Osteoblast (primary cell): ENCODE results near the gene YY1. TPM values are rescaled to one million over a fixed set of nuclear protein-coding genes. Genes with fewer than 3 reads are reported as not detected.

ENCODE experiments used
- DNase-seq: peaks from one replicate; pipeline ENCODE4 v3.0.0; 2011; ENCODE audit warnings: low spot score, mixed read lengths; ENCODE audit not compliant: insufficient read length; ENCODE audit errors: missing footprints
- H2AFZ ChIP-seq: 2 replicates; pipeline ENCODE4 v1.6.0; 2011; ENCODE audit warnings: mild to moderate bottlenecking, low read length
- H3K27ac ChIP-seq: 2 replicates; pipeline ENCODE4 v1.5.1; 2011; ENCODE audit warnings: mild to moderate bottlenecking, low read depth, low read length, moderate library complexity
- H3K27me3 ChIP-seq: 2 replicates; pipeline ENCODE4 v1.6.0; 2012; ENCODE audit warnings: mild to moderate bottlenecking, control low read depth, inconsistent platforms, low read length, moderate library complexity; ENCODE audit not compliant: insufficient read depth
- H3K36me3 ChIP-seq: 2 replicates; pipeline ENCODE4 v1.5.1; 2011; ENCODE audit warnings: mild to moderate bottlenecking, low read length, control low read depth, moderate library complexity; ENCODE audit not compliant: insufficient read depth
- H3K4me1 ChIP-seq: 2 replicates; pipeline ENCODE4 v1.5.1; 2011; ENCODE audit warnings: mild to moderate bottlenecking, low read length, control low read depth, moderate library complexity; ENCODE audit not compliant: insufficient read depth
- H3K4me2 ChIP-seq: 2 replicates; pipeline ENCODE4 v1.6.0; 2011; ENCODE audit warnings: mild to moderate bottlenecking, low read length; ENCODE audit not compliant: insufficient read depth
- H3K4me3 ChIP-seq: fragments of 200-600 bp; sonication (generic); 3 replicates; pipeline ENCODE4 v1.5.1; 2012; ENCODE audit warnings: mild to moderate bottlenecking, low read length, inconsistent platforms; ENCODE audit not compliant: insufficient read depth
- H3K79me2 ChIP-seq: 2 replicates; pipeline ENCODE4 v1.6.0; 2012; ENCODE audit warnings: mild to moderate bottlenecking, low read length, control low read depth, inconsistent platforms; ENCODE audit not compliant: insufficient read depth
- H3K9me3 ChIP-seq: 2 replicates; pipeline ENCODE4 v1.5.1; 2011; ENCODE audit warnings: low read depth, low read length, control low read depth
- H4K20me1 ChIP-seq: 2 replicates; pipeline ENCODE4 v1.6.0; 2012; ENCODE audit warnings: mild to moderate bottlenecking, low read length, control low read depth; ENCODE audit not compliant: insufficient read depth
- CTCF ChIP-seq: IDR thresholded peaks from 2 replicates; pipeline ENCODE4 v1.5.1; 2011; ENCODE audit warnings: mild to moderate bottlenecking, low read depth, low read length, moderate library complexity; ENCODE audit errors: extremely low read depth
- total RNA-seq: library from RNA; depleted of rRNA; stranded (reverse); fragments of >200 nt; gene quantifications from 2 replicates; pipeline ENCODE4 v1.2.3, GENCODE V29; 2012

The YY1 gene
- total RNA-seq, 1 donor, result 45.2 TPM

GRCh38 chr14:100241279-100241678 lies 2.3 kb downstream of the YY1 start:
- no peak for DNase-seq
- peaks cover 24% of the 10 kb centered on the region for H3K4me1 ChIP-seq
- no peaks in the 10 kb centered on the region for H3K36me3 ChIP-seq
- TF ChIP-seq CTCF, result no peak
- no peak overlapping the region for H2AFZ ChIP-seq
- peak overlapping the region; percentile 86 for H3K4me2 ChIP-seq
- peak overlapping the region; percentile 95 for H3K4me3 ChIP-seq
- H3K79me2 ChIP-seq, result peaks cover 82% of the 10 kb centered on the region
- peaks cover 54% of the 10 kb centered on the region for H4K20me1 ChIP-seq
- H3K9me3 ChIP-seq, result no peaks in the 10 kb centered on the region
- peak overlapping the region; percentile 93 for H3K27ac ChIP-seq
- no peaks in the 10 kb centered on the region for H3K27me3 ChIP-seq

- no peak for TF ChIP-seq CTCF
- Histone ChIP-seq H3K79me2 (peaks cover 81% of the 10 kb centered on the region), H3K4me2 (peak overlapping the region; percentile 33), H2AFZ (no peak overlapping the region), H3K36me3 (no peaks in the 10 kb centered on the region), H4K20me1 (peaks cover 53% of the 10 kb centered on the region), H3K27me3 (no peaks in the 10 kb centered on the region), H3K4me3 (no peak overlapping the region), H3K4me1 (peaks cover 13% of the 10 kb centered on the region), H3K27ac (peak overlapping the region; percentile 56), H3K9me3 (no peaks in the 10 kb centered on the region)
- peak; percentile 64 for DNase-seq
Measured at GRCh38 chr14:100243020-100243419, 4.1 kb downstream of the YY1 start.

- Histone ChIP-seq H3K36me3 (no peaks in the 10 kb centered on the region), H4K20me1 (peaks cover 75% of the 10 kb centered on the region), H3K4me3 (no peak overlapping the region), H3K4me1 (peaks cover 5% of the 10 kb centered on the region), H3K27me3 (no peaks in the 10 kb centered on the region), H3K4me2 (no peak overlapping the region), H2AFZ (no peak overlapping the region), H3K27ac (no peak overlapping the region), H3K79me2 (peaks cover 97% of the 10 kb centered on the region), H3K9me3 (no peaks in the 10 kb centered on the region)
- peak; percentile 69 for TF ChIP-seq CTCF
- peak; percentile 47 for DNase-seq
Measured at GRCh38 chr14:100246809-100247428, 8.0 kb downstream of the YY1 start.

GRCh38 chr14:100250732-100251465 lies 12.0 kb downstream of the YY1 start:
- Histone ChIP-seq H3K9me3 (no peaks in the 10 kb centered on the region), H3K4me3 (no peak overlapping the region), H3K27me3 (no peaks in the 10 kb centered on the region), H3K27ac (no peak overlapping the region), H4K20me1 (peaks cover 79% of the 10 kb centered on the region), H3K79me2 (peaks cover 98% of the 10 kb centered on the region), H3K36me3 (no peaks in the 10 kb centered on the region), H3K4me1 (no peaks in the 10 kb centered on the region), H2AFZ (no peak overlapping the region), H3K4me2 (no peak overlapping the region)
- TF ChIP-seq CTCF, result no peak
- no peak for DNase-seq
